HG03060 (cell line): Measurements from ENCODE around the gene SPATA33.
"Not testable (repeated sequence)": the region's sequence is repeated elsewhere in the genome, so short reads cannot be mapped to it uniquely, and the experiment has no call there.

Experiments used
- ATAC-seq: cut with Tn5 transposase; IDR thresholded peaks from one replicate; pipeline ENCODE4 v1.9.1; 2021; ENCODE audit warnings: low read depth, moderate number of reproducible peaks; ENCODE audit not compliant: unreplicated experiment

Gene SPATA33

GRCh38 chr16:89658221-89658879 is 714 bp downstream of the SPATA33 start:
- no peak for ATAC-seq

DNA sequence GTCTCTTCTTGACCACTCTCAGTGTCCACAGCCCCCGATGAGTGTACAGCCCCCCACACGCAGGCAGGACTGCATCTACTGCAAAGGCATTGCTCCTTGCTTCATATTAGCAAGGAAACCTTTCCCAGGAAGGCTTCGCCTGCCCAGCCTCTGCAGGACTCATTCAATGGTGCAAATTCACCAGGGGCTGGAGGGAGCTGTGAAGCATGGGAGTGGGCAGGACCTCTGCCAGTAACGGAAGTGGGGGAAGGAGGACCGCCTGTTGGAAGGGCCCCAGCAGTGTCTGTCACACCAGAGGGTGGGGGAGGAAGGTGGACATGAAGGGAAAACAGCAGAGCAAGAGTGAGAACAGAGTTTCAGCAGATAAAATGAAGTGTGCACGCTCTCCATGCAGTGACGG is 2.5 kb downstream of the SPATA33 start:
- ATAC-seq: no peak

DNA sequence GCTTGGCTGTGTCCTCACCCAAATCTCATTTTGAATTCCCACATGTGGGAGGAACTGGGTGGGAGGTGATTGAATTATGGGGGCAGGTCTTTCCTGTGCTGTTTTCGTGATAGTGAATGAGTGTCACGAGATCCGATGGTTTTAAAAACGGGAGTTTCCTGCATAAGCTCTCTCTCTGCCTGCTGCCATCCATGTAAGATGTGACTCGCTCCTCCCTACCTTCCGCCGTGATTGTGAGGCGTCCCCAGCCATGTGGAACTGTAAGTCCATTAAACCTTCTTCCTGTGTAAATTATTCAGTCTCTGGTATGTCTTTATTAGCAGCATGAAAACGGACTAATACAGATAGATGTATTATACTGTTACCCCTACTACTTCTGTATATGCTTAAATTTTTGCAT is 3.6 kb downstream of the SPATA33 start:
- no peak for ATAC-seq

DNA sequence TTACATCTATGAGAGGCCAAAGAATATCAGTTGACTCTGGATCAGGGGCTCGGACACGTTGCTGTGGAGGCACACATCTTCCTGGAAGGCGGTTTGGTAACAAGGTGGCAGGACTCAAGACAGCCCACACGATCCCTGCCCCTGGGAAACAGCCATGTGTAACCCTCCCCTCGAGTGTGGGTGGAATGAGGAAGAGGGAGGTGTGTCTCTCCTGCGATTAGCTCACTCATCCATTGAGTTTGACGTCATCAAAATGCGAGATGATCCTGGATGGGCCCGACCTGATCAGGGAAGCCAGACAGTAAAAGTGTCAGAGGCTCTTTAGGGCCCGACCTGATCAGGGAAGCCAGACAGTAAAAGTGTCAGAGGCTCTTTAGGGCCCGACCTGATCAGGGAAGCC is 6.6 kb downstream of the SPATA33 start:
- not testable (repeated sequence) for ATAC-seq

GRCh38 chr16:89667000-89667399 is 9.4 kb downstream of the SPATA33 start:
- not testable (repeated sequence) for ATAC-seq

DNA sequence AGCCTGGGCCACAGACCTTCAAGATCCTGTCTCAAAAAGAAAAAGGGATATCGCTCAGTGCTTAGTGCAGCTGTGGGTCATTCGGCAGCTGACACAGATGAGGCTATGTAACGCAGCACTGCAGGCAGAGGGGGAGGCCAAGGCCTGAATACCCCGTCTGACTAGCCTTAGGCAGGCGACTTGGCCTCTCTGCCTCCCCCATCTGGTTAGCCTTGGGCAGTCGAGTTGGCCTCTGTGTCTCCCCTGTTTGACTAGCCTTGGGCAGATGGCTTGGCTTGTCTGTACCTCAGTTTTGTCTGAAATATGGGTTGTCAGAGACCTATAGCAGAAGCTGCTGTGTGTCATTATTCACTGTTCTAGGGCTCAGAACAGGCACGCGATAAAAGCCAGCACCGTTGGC is 10.0 kb downstream of the SPATA33 start:
- ATAC-seq: no peak

- no peak for ATAC-seq
Measured at GRCh38 chr16:89668790-89669158, 11.1 kb downstream of the SPATA33 start.

DNA sequence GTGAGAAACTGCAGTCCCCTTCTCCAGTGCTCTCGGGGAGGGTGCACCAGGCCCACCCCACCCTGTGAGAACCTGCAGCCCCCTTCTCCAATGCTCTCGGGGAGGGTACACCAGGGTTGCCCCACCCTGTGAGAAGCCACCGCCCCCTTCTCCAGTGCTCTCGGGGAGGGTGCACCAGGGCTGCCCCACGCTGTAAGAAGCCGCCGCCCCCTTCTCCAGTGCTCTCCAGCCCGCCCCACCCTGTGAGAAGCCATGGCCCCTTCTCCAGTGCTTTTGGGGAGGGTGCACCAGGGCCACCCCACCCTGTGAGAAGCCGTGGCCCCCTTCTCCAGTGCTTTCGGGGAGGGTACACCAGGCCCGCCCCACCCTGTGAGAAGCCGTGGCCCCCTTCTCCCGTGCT is 12.1 kb downstream of the SPATA33 start:
- no peak for ATAC-seq

GRCh38 chr16:89670496-89671431 is 13.1 kb downstream of the SPATA33 start:
- no peak for ATAC-seq

GRCh38 chr16:89671565-89671964 is 13.9 kb downstream of the SPATA33 start:
- not testable (repeated sequence) for ATAC-seq

GRCh38 chr16:89672177-89672941 is 14.7 kb downstream of the SPATA33 start:
- no peak for ATAC-seq

DNA sequence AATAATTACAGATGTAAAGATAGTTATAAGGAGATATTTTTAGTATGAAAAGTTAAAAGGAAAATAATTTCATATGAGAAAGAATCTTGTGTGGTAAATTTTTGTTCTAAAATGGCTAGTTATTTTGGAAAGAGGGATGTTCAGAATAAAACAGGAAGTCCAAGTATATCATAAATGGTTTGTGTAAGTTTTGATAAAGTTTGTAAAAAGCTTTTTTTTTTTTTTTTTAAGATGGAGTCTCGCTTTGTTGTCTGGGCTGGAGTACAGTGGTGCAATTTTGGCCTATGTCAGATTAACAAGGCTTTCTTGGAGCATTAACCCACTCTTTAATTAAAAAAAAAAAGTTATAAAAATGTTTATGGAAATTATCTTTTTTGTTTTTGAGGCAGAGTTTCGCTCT is 20.6 kb downstream of the SPATA33 start:
- ATAC-seq: no peak

GRCh38 chr16:89685916-89686315 is 28.3 kb downstream of the SPATA33 start:
- no peak for ATAC-seq

GRCh38 chr16:89686520-89687091 is 29.0 kb downstream of the SPATA33 start, which contains the start of gene CDK10:
Gene CDK10, plus strand, starts transcription at chr16:89686689. Its CDS starts 22 bp downstream, at chr16:89686711.
- ATAC-seq: peak; percentile 55

DNA sequence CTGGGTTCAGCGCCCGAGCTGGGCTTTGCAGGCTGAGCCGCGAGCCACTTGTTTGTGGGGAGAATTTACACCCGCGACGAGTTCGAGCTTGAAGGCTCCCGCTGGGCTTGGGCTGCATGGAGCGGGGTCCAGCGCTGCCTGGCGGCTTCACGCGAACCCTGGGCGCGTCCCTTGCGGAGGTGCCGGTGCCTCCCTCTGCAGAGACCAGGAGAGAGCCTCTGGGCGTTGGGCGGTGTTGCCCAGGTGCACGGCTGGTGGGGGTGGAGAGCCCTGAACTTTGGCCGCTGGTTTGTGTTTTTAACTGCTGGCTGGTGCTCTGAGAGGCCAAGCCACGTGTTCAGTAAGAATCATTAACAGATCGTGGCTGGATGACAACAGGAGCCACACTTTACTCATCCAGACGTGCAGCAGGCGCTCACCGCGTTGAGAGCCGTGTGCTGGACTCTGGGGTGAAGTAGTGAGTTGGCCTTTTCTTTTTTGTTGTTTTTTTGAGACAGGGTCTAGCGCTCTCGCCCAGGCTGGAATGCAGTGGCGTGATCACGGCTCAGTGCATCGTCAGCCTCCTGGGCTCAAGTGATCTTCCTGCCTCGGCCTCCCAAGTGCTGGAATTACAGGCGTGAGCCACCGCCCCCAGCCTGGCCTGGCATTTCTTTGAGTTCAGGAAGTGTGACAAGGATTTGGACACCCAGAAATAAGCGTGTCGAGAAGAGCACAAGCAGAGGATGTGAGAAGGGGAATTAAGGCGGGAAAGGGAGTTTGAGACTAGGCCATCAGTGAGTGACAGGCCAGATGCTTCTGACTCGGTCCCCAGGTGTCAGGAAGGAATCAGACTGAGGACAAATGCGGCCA is 29.7 kb downstream of the SPATA33 start:
- ATAC-seq: peak; percentile 38

GRCh38 chr16:89688395-89688794 is 30.8 kb downstream of the SPATA33 start:
- ATAC-seq: no peak

- ATAC-seq: no peak
Measured at GRCh38 chr16:89689142-89689541, 31.5 kb downstream of the SPATA33 start.

DNA sequence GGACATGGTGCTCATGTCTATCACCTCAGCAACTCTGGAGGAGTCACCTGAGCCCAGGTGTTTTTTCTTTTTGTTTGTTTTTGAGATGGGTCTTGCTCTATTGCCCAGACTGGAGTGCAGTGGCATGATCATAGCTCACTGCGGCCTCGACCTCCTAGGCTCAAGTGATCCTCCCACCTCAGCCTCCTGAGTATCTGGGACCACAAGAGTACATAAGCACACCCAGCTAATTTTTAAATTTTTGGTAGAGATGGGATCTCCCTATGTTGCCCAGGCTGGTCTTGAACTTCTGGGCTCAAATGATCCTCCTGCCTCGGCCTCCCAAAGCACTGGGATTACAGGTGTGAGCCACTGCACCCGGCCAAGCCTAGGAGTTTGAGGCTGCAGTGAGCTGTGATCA is 32.0 kb downstream of the SPATA33 start:
- not testable (repeated sequence) for ATAC-seq

- no peak for ATAC-seq
Measured at GRCh38 chr16:89690392-89690901, 32.8 kb downstream of the SPATA33 start.
